GM18861 (cell line): ENCODE data around the gene USP46.

ENCODE experiments used
- ATAC-seq: cut with Tn5 transposase; IDR thresholded peaks from one replicate; pipeline ENCODE4 v1.9.1; 2021; ENCODE audit not compliant: unreplicated experiment

Gene USP46, protein sequence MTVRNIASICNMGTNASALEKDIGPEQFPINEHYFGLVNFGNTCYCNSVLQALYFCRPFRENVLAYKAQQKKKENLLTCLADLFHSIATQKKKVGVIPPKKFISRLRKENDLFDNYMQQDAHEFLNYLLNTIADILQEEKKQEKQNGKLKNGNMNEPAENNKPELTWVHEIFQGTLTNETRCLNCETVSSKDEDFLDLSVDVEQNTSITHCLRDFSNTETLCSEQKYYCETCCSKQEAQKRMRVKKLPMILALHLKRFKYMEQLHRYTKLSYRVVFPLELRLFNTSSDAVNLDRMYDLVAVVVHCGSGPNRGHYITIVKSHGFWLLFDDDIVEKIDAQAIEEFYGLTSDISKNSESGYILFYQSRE

GRCh38 chr4:52659001-52659721 lies at the start of gene USP46:
Gene USP46, minus strand, starts transcription at chr4:52659301. Its CDS starts 151 bp downstream, at chr4:52659150.
- peak; percentile 72 for ATAC-seq

DNA sequence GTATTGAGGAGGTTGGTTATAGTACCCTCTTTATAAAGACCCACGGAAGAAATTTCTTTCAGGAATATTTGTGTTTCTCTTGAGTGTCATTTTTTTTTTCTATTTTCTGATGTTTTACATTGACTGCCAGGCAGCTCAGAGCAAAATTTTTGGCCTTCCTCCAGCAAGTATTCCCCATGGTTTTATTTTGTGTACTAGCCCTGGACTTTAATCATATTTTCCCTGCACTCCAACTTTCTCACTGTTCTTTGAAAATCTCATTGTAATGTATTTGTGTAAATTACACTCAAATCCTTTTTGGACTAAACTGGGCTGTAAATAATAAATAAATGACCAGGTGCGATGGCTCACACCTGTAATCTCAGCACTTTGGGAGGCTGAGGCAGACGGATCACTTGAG lies 45.6 kb upstream of the USP46 start:
- ATAC-seq: no peak

DNA sequence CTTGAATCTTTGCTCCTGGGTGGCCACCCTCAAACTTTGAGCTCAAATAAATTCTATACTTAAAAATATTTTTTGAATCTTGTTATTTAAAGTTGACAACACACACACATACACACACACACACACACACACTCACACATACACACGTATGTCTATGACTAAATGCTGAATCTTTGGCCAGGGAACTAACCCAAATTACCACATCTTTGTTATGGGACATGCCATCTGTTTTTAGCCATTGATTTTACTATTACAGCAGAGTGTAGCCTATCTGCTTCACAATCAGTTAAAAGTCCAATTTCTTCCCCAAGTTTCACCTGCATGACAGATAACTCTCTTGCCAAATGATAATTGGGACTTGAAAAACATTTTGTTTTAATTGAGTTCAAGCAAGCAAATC lies 45.0 kb upstream of the USP46 start:
- no peak for ATAC-seq

DNA sequence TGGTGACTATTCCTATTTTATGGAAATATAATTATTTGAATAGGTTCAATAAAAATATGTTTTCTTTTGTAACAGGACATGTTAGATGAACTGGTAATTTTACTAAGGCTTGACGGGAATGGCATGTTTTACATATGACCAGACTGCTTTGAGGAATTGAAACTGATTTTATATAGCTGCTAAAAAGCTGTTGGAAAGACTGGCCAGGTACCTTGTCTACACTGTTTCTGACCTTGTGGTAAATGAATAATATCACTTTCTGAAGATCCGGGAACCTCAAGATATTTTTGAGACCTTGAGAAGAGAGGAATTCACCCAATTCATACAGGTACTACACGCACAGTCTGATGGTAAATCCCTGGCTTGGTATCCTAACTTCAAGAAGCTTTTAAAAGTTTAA lies 42.1 kb upstream of the USP46 start:
- peak; percentile 90 for ATAC-seq

DNA sequence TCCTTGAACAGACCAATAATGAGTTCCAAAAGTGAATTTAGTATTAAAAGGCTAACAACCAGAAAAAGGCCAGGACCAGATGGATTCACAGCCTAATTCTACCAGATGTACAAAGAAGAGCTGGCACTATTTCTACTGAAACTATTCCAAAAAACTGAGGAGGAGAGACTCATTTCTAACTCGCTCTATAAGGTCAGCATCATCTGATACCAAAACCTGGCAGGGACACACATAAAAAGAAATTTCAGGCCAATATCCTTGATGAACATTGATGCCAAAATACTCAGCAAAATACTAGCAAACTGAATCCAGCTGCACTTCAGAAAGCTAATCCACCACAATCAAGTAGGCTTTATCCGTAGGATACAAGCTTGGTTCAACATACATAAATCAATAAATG lies 35.8 kb upstream of the USP46 start:
- ATAC-seq: no peak

- no peak for ATAC-seq
Observed at GRCh38 chr4:52693492-52693891, 34.4 kb upstream of the USP46 start.

DNA sequence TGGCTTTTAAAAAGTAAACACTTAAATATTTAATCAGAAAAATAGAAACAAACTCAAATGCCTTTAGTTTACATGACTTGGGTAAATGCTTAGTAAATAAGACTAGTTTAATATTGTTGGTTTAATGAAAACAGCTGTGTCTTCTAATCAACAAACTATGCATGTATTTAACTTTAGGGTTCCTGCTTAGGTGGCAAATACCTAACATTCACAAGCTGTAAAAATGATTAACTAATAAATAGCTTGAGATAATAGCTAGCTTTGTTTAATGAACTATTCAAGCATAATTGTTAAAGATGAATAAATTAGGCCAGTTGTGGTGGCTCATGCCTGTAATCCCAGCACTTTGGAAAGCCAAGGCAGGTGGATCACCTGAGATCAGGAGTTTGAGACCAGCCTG lies 30.0 kb upstream of the USP46 start:
- ATAC-seq: no peak

DNA sequence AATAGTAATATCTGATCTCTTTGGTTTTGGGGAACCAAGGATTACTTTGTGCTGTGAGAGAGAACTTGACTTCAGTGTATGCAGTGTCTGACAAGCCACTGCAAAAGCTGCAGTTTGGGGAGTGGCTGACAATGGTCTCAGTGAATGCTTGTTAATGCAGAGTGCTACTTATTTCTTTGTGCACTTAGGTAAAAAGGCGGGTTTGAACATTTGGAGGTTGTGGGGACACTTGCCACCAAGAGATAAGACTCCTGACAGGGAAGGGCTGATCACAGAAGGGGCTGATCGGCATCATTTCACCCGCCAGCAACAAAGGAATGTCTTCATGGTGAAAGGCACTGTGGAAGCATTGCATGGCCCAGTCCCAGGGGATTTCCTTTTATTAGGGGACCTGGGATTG lies 28.6 kb upstream of the USP46 start:
- ATAC-seq: no peak

DNA sequence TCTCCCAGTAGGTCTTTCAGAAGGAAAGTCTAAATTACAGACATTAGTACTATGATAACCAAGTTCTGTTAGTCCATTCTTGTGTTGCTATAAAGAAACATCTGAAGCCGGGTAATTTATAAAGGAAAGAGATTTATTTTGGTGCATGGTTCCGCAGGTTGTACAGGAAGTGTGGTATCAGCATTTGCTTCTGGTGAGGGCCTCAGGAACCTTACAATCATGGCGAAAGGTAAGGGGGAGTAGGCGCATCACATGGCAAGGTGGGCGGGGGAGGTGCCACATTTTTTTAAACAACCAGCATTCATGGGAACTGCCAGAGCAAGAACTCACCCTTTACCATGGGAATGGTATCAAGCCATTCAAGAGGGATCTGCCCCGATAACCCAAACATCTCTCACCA lies 26.2 kb upstream of the USP46 start:
- ATAC-seq: no peak

- no peak for ATAC-seq
Observed at GRCh38 chr4:52684896-52685295, 25.8 kb upstream of the USP46 start.

GRCh38 chr4:52680381-52680780 lies 21.3 kb upstream of the USP46 start:
- no peak for ATAC-seq

DNA sequence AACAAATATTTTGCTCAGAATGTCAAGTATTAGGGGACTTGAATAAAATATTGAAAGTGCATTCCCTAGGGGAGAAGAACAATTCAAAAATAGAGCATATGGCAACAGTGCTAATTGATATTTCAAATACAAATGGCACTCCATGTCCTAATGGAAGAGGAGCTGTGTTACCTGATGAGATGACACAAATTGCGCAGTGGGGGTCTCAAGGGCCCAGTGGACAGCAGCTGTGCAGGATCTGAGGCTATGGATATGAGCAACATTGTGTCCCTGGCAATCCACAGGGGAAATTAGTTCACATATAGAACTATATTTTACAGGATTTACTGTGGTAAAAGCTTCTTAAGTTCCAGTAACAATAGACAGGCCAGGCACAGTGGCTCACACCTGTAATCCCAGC lies 17.4 kb upstream of the USP46 start:
- no peak for ATAC-seq

DNA sequence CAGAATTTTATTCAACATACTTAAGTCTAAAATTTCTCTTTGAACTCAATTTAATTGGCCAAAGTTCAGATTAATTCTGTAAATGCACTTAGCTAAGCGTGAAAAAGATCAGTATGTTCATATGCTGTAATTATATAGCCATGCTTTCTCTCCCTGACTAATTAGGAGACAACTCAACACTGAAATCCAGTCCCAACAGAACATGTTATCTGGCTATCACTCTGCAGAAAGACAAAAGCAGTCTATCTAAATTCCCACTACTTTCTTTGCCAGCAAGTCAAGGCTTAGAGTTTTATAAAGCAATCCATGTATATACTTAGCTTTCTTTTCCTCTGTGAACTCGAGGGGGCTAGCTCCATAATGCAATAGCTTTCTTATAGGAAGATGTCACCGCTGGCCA lies 16.0 kb upstream of the USP46 start:
- ATAC-seq: no peak

DNA sequence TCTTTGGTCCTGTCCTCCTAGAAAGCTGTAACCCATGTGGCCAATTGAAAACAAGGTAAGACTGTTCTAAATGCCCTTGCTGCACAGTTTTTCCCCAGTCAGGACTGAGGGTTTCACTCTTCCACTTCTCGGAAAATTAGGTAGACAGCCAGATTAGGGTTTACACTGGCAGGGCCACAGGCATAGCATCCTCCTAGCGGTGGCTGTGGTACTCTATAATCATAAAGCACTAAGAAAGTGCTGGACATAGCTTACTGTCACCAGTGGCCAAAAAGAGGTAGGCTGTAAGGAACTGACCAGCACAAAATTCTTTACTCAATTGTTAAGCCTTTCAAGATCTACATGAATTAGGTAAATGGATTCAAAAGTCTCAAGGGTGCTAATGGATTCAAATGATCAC lies 11.6 kb upstream of the USP46 start:
- no peak for ATAC-seq

- no peak for ATAC-seq
Observed at GRCh38 chr4:52670121-52670520, 11.0 kb upstream of the USP46 start.

- ATAC-seq: peak; percentile 92
Observed at GRCh38 chr4:52665592-52665991, 6.5 kb upstream of the USP46 start.

- ATAC-seq: no peak
Observed at GRCh38 chr4:52664479-52664878, 5.4 kb upstream of the USP46 start.

DNA sequence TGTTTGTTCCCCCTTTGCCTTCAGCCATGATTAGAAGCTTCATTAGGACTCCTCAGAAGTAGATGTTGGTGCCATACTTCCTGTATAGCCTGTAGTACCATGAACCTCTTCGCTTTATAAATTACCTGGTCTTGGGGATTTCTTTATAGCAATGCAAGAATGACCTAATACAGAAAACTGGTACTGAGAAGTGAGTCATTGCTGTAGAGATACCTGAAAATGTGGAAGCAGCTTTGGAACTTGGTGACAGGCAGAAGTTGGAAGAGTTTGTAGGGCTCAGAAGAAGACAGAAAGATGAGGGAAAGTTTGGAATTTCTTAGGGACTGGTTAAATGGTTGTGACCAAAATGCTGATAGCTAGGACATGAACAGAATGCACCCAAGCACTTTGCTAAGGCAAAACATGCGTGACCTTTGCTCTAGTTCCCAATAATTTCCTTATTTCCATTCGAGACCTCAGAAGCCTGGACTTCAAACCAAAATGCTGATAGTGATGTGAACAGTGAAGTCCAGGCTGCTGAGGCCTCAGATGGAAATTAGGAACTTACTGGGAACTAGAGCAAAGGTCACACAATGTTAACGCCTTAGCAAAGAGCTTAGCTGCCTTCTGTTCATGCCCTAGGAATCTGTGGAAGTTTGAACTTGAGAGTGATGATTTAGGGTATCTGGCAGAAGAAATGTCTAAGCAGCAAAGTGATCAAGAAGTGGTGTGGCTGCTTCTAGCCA lies 3.0 kb upstream of the USP46 start:
- no peak for ATAC-seq

DNA sequence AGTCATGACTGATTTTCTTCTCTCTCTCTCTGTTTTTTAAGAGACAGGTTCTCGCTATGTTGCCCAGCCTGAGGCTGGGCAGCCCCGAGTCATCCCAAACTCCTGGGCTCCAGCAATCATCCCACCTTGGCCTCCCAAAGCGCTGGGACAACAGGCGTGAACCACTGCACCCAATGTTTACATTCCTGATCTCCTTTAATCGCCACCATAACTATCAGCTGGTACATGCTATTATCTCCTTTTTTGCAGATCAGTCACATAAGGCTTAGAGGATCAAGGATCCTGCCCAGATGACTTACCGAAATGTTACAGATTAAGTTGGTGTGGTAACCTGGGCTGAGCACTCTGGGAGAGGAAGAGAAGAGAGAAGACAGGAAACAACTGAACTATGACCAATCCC lies 1.5 kb upstream of the USP46 start:
- no peak for ATAC-seq

DNA sequence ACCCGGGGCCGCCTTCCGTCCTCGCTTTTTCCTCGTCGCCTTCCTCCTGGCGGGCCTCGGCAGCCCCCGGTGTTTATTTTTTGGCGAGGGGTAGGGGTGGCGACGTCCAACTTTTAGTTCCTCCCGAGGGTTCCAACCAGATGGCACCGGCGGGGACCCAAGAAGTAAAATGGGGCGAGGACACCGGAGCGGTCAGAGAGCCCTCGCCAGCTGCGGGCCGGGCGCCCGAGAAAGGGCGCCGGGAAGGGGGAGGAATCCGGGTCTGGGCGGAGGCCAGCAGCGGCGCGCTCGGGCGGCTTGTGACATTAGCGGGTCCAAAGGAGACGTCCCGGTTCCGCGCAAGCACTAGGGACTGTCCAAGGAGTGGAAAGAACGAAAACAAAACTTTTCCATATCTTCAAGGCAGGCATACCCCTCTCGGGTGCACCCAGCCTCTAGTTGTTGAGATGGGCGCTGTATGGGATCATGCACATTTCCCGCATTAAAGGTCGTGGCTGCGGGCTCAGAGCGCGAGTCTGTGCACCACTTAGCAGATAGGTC lies 691 bp upstream of the USP46 start:
- ATAC-seq: no peak

DNA sequence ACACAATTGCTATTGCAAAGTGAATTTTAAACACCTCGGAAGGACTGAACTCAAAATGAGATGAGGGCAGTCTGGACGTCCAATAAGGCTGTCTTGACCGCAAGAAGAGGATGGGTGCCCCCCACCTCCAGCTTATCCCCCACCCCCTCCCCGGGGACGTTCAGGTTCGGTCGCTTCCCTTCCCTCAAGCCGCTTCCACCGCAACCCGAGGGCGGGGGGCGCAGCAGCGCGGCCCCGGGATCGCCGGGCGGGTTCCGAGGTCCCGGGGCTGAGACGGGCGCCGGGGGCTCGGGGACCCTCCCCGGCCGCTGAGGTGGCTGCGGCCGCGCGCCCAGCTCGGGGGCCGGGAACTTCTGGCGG lies 480 bp downstream of the USP46 start:
- ATAC-seq: peak; percentile 11
